Loucy (cell line): ENCODE results near the gene TNFSF4.

Experiments used
- H2AFZ ChIP-seq: fragments of 200-600 bp; sonication (generic); 2 replicates; pipeline ENCODE4 v1.6.0; 2016; ENCODE audit warnings: antibody characterized with exemption, mild to moderate bottlenecking, low read length, moderate library complexity
- H3F3A ChIP-seq: fragments of 200-600 bp; 2 replicates; pipeline ENCODE4 v1.6.0; 2016; ENCODE audit warnings: antibody characterized with exemption, low read depth, mild to moderate bottlenecking
- H3K27me3 ChIP-seq: fragments of 200-600 bp; sonication (generic); 2 replicates; pipeline ENCODE4 v1.6.1; 2014; ENCODE audit warnings: low read length, mild to moderate bottlenecking; ENCODE audit not compliant: insufficient read depth, poor library complexity, severe bottlenecking
- H3K36me3 ChIP-seq: fragments of 200-600 bp; sonication (generic); 2 replicates; pipeline ENCODE4 v1.6.1; 2016; ENCODE audit warnings: low read length; ENCODE audit not compliant: insufficient read depth
- H3K4me1 ChIP-seq: fragments of 200-600 bp; sonication (generic); 2 replicates; pipeline ENCODE4 v1.5.1; 2014; ENCODE audit warnings: low read length, mild to moderate bottlenecking; ENCODE audit not compliant: insufficient read depth, poor library complexity, severe bottlenecking
- H3K4me2 ChIP-seq: fragments of 200-600 bp; sonication (generic); 2 replicates; pipeline ENCODE4 v1.6.0; 2014; ENCODE audit warnings: antibody characterized with exemption, low read length, low read depth, mild to moderate bottlenecking; ENCODE audit not compliant: poor library complexity, severe bottlenecking
- H3K4me3 ChIP-seq: fragments of 200-600 bp; sonication (generic); 2 replicates; pipeline ENCODE4 v1.5.1; 2014; ENCODE audit warnings: low read length, mild to moderate bottlenecking, mixed read lengths; ENCODE audit not compliant: poor library complexity, severe bottlenecking
- H3K79me2 ChIP-seq: fragments of 200-600 bp; sonication (generic); 2 replicates; pipeline ENCODE4 v1.6.1; 2014; ENCODE audit warnings: low read length; ENCODE audit not compliant: insufficient read depth
- H3K9ac ChIP-seq: fragments of 200-600 bp; sonication (generic); 2 replicates; pipeline ENCODE4 v1.6.0; 2014; ENCODE audit warnings: mild to moderate bottlenecking, low read depth, low read length, moderate library complexity; ENCODE audit not compliant: poor library complexity, severe bottlenecking
- H3K9me2 ChIP-seq: fragments of 200-600 bp; sonication (generic); replicated peaks from 2 replicates; pipeline ENCODE4 v1.6.1; 2016; ENCODE audit warnings: low read depth, low read length, mixed read lengths
- H3K9me3 ChIP-seq: fragments of 200-600 bp; sonication (generic); 2 replicates; pipeline ENCODE4 v1.6.1; 2014; ENCODE audit warnings: mild to moderate bottlenecking, antibody characterized with exemption, low read length, low read depth; ENCODE audit not compliant: insufficient read depth
- H4K20me1 ChIP-seq: fragments of 200-600 bp; sonication (generic); 2 replicates; pipeline ENCODE4 v1.6.0; 2014; ENCODE audit warnings: antibody characterized with exemption, low read length, mild to moderate bottlenecking; ENCODE audit not compliant: insufficient read depth, poor library complexity, severe bottlenecking
- CTCF ChIP-seq: fragments of 200-600 bp; sonication (generic); conservative IDR thresholded peaks from 2 replicates; pipeline ENCODE4 v1.5.1; 2014; ENCODE audit warnings: mild to moderate bottlenecking, antibody characterized with exemption, low read length
- EZH2phosphoT487 ChIP-seq: fragments of 200-600 bp; IDR thresholded peaks from 2 replicates; pipeline ENCODE4 v1.6.1; 2018; ENCODE audit warnings: antibody characterized with exemption, mild to moderate bottlenecking, moderate library complexity, borderline replicate concordance

Gene TNFSF4

GRCh38 chr1:173187671-173188237 lies 19.4 kb downstream of the TNFSF4 start:
- no peak overlapping the region for H2AFZ ChIP-seq
- H3K4me1 ChIP-seq = peaks cover 25% of the 10 kb centered on the region
- no peaks in the 10 kb centered on the region for H3K9me3 ChIP-seq
- H3F3A ChIP-seq = no peaks in the 10 kb centered on the region
- no peak overlapping the region for H3K4me3 ChIP-seq
- peaks cover 44% of the 10 kb centered on the region; the same call in 1 of the 2 replicates for H3K36me3 ChIP-seq
- TF ChIP-seq EZH2phosphoT487 (no peak), CTCF (0 out of 2 replicates have a peak, but pooled peaks have one; percentile 16)
- no peak overlapping the region for H3K4me2 ChIP-seq
- no peak overlapping the region for H3K9ac ChIP-seq
- H3K79me2 ChIP-seq = peaks cover 44% of the 10 kb centered on the region
- no peaks in the 10 kb centered on the region for H3K9me2 ChIP-seq
- H3K27me3 ChIP-seq = no peaks in the 10 kb centered on the region
- H4K20me1 ChIP-seq = peaks cover 14% of the 10 kb centered on the region

GRCh38 chr1:173181791-173182190 lies 25.3 kb downstream of the TNFSF4 start:
- no peak overlapping the region for H2AFZ ChIP-seq
- H3F3A ChIP-seq = no peaks in the 10 kb centered on the region
- H3K9me2 ChIP-seq = no peaks in the 10 kb centered on the region
- H3K36me3 ChIP-seq = peaks cover 28% of the 10 kb centered on the region; the same call in 1 of the 2 replicates
- H3K79me2 ChIP-seq = no peaks in the 10 kb centered on the region
- no peak overlapping the region for H3K4me2 ChIP-seq
- no peaks in the 10 kb centered on the region for H3K4me1 ChIP-seq
- no peaks in the 10 kb centered on the region for H4K20me1 ChIP-seq
- H3K9ac ChIP-seq = no peak overlapping the region
- no peak overlapping the region for H3K4me3 ChIP-seq
- TF ChIP-seq EZH2phosphoT487 (no peak), CTCF (no peak)
- H3K9me3 ChIP-seq = no peaks in the 10 kb centered on the region
- H3K27me3 ChIP-seq = no peaks in the 10 kb centered on the region

GRCh38 chr1:173176246-173176645 lies 30.9 kb downstream of the TNFSF4 start:
- no peak overlapping the region for H3K9ac ChIP-seq
- H2AFZ ChIP-seq = no peak overlapping the region
- H4K20me1 ChIP-seq = no peaks in the 10 kb centered on the region
- no peak overlapping the region for H3K4me2 ChIP-seq
- no peak for TF ChIP-seq CTCF
- TF ChIP-seq EZH2phosphoT487 = no peak
- no peaks in the 10 kb centered on the region for H3K27me3 ChIP-seq
- H3K4me3 ChIP-seq = no peak overlapping the region
- H3K9me3 ChIP-seq = peaks cover 29% of the 10 kb centered on the region; the same call in 1 of the 2 replicates
- H3K4me1 ChIP-seq = no peaks in the 10 kb centered on the region
- no peaks in the 10 kb centered on the region for H3K79me2 ChIP-seq
- no peaks in the 10 kb centered on the region for H3K9me2 ChIP-seq
- H3F3A ChIP-seq = no peaks in the 10 kb centered on the region
- no peaks in the 10 kb centered on the region for H3K36me3 ChIP-seq
